ENCODE results near the gene MAPK8IP2.

DNA sequence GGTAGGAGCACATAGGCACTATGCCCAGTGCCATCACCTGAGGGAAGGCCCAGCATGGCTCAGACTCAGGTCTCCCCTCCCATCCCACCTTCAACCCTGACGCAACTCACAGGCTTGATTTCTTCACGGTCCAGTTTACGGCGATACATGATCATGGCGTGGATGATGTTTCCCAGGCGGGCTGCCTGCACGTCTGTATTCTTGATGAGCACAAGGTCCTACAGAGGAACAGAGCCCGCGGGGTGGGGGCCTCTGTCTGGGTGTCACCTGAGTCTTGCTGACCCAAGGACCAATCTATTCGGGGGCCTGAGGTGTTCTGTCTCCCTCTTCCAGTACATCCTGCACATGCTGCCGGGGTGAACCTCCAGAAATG is 26.2 kb upstream of the MAPK8IP2 start:
- TF ChIP-seq, protein P1, sequence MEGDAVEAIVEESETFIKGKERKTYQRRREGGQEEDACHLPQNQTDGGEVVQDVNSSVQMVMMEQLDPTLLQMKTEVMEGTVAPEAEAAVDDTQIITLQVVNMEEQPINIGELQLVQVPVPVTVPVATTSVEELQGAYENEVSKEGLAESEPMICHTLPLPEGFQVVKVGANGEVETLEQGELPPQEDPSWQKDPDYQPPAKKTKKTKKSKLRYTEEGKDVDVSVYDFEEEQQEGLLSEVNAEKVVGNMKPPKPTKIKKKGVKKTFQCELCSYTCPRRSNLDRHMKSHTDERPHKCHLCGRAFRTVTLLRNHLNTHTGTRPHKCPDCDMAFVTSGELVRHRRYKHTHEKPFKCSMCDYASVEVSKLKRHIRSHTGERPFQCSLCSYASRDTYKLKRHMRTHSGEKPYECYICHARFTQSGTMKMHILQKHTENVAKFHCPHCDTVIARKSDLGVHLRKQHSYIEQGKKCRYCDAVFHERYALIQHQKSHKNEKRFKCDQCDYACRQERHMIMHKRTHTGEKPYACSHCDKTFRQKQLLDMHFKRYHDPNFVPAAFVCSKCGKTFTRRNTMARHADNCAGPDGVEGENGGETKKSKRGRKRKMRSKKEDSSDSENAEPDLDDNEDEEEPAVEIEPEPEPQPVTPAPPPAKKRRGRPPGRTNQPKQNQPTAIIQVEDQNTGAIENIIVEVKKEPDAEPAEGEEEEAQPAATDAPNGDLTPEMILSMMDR (IDR thresholded peaks at IDR 0.05) = no peak
- TF ChIP-seq POLR2A (IDR thresholded peaks at IDR 0.05) = no peak

All from esophagus squamous epithelium (tissue), 4 donors.